DND-41 (cell line): ENCODE results near the gene CTIF.

Experiments used
- ATAC-seq: fragments of 200-7000 bp; cut with Tn5 transposase; 3 replicates; pipeline ENCODE4 v1.9.1; 2021; ENCODE audit warnings: low read depth; ENCODE audit not compliant: insufficient read depth
- DNase-seq: peaks from one replicate; pipeline ENCODE4 v3.0.0-alpha.2; 2020
- H2AFZ ChIP-seq: 2 replicates; pipeline ENCODE4 v1.6.0; 2012; ENCODE audit warnings: low read depth, low read length
- H3K27ac ChIP-seq: 2 replicates; pipeline ENCODE4 v1.5.1; 2012; ENCODE audit warnings: low read length, inconsistent platforms
- H3K27me3 ChIP-seq: fragments of 200-600 bp; sonication (generic); 2 replicates; pipeline ENCODE4 v1.6.0; 2012; ENCODE audit warnings: low read length, mild to moderate bottlenecking, inconsistent platforms; ENCODE audit not compliant: insufficient read depth, poor library complexity
- H3K36me3 ChIP-seq: 2 replicates; pipeline ENCODE4 v1.5.1; 2012; ENCODE audit warnings: low read length, inconsistent platforms; ENCODE audit not compliant: insufficient read depth
- H3K4me1 ChIP-seq: 2 replicates; pipeline ENCODE4 v1.5.1; 2012; ENCODE audit warnings: mild to moderate bottlenecking, low read length; ENCODE audit not compliant: insufficient read depth
- H3K4me2 ChIP-seq: 2 replicates; pipeline ENCODE4 v1.6.0; 2012; ENCODE audit warnings: mild to moderate bottlenecking, moderate library complexity, low read length, inconsistent platforms; ENCODE audit not compliant: insufficient read depth
- H3K4me3 ChIP-seq, 2 experiments: fragments of 200-600 bp in 1 of 2; shearing (Covaris generic) in 1 of 2; 2 replicates each; pipeline ENCODE4 v1.5.1; 2012 to 2016; ENCODE audit warnings: inconsistent platforms in 2 of 2, low read length in 2 of 2, mild to moderate bottlenecking in 2 of 2, low read depth in 1 of 2, moderate library complexity in 1 of 2
- H3K79me2 ChIP-seq: 2 replicates; pipeline ENCODE4 v1.6.0; 2012; ENCODE audit warnings: low read length, inconsistent platforms; ENCODE audit not compliant: insufficient read depth
- H3K9ac ChIP-seq: 2 replicates; pipeline ENCODE4 v1.6.0; 2012; ENCODE audit warnings: low read depth, mild to moderate bottlenecking, inconsistent platforms, low read length, moderate library complexity
- H3K9me3 ChIP-seq: 2 replicates; pipeline ENCODE4 v1.5.1; 2012; ENCODE audit warnings: low read length, moderate library complexity, mild to moderate bottlenecking, inconsistent platforms; ENCODE audit not compliant: insufficient read depth, severe bottlenecking
- H4K20me1 ChIP-seq: 2 replicates; pipeline ENCODE4 v1.6.0; 2012; ENCODE audit warnings: low read length; ENCODE audit not compliant: insufficient read depth
- CTCF ChIP-seq: IDR thresholded peaks from 2 replicates; pipeline ENCODE4 v1.5.1; 2012; ENCODE audit warnings: borderline replicate concordance, low read length, moderate library complexity, mild to moderate bottlenecking; ENCODE audit not compliant: poor library complexity, severe bottlenecking; ENCODE audit errors: extremely low read depth
- EZH2 ChIP-seq: IDR thresholded peaks from 3 replicates; pipeline ENCODE4 v1.6.1; 2012; ENCODE audit warnings: borderline replicate concordance, low read depth, mild to moderate bottlenecking, moderate library complexity, low read length, inconsistent platforms; ENCODE audit not compliant: severe bottlenecking

The CTIF gene

GRCh38 chr18:48637081-48637990, 98.5 kb downstream of the CTIF start:
- H3K9me3 ChIP-seq: no peaks in the 10 kb centered on the region
- no peak for TF ChIP-seq CTCF
- no peak for TF ChIP-seq EZH2
- H3K4me2 ChIP-seq: no peak overlapping the region
- no peak overlapping the region for H3K9ac ChIP-seq
- ATAC-seq (no peak), DNase-seq (no peak)
- H3K4me3 ChIP-seq: no peak overlapping the region
- H3K4me1 ChIP-seq: no peaks in the 10 kb centered on the region
- H3K27ac ChIP-seq: no peak overlapping the region
- H3K27me3 ChIP-seq: no peaks in the 10 kb centered on the region
- H2AFZ ChIP-seq: no peak overlapping the region
- no peaks in the 10 kb centered on the region for H3K36me3 ChIP-seq
- no peaks in the 10 kb centered on the region for H4K20me1 ChIP-seq
- no peaks in the 10 kb centered on the region for H3K79me2 ChIP-seq

DNA sequence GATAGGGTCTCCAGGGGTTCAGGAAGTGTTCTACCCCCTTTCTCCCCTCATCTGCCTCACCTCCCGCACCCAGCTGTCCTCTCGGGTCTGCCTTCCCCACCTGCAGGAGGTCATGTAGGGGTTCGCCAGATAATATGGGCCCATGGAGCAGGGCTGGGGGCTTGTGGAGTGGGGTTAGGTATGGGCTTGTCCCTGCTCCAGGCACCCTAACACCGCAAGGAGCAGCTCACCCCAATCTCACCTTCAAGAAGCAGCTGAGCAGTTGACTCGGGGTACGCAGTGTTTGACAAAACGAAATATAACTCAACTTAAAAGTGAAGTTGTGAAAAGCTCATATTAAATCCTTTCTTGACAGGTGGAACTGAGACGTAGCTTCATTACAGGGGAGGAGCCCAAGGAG, 99.6 kb downstream of the CTIF start:
- Histone ChIP-seq H4K20me1 (no peaks in the 10 kb centered on the region), H3K4me1 (no peaks in the 10 kb centered on the region), H3K9me3 (no peaks in the 10 kb centered on the region), H3K4me2 (no peak overlapping the region), H2AFZ (no peak overlapping the region), H3K79me2 (no peaks in the 10 kb centered on the region), H3K36me3 (no peaks in the 10 kb centered on the region), H3K27me3 (no peaks in the 10 kb centered on the region), H3K9ac (no peak overlapping the region), H3K4me3 (no peak overlapping the region), H3K27ac (no peak overlapping the region)
- ATAC-seq (no peak), DNase-seq (no peak)
- no peak for TF ChIP-seq EZH2
- TF ChIP-seq CTCF: no peak

- H3K4me3 ChIP-seq: no peak overlapping the region
- ATAC-seq (no peak), DNase-seq (no peak)
- H3K4me1 ChIP-seq: no peaks in the 10 kb centered on the region
- no peaks in the 10 kb centered on the region for H3K36me3 ChIP-seq
- no peaks in the 10 kb centered on the region for H3K79me2 ChIP-seq
- no peaks in the 10 kb centered on the region for H3K9me3 ChIP-seq
- no peak overlapping the region for H3K4me2 ChIP-seq
- no peaks in the 10 kb centered on the region for H3K27me3 ChIP-seq
- H3K27ac ChIP-seq: no peak overlapping the region
- no peak overlapping the region for H2AFZ ChIP-seq
- no peak for TF ChIP-seq CTCF
- no peak for TF ChIP-seq EZH2
- H4K20me1 ChIP-seq: no peaks in the 10 kb centered on the region
- H3K9ac ChIP-seq: no peak overlapping the region
Observed at GRCh38 chr18:48638896-48639771, 100.3 kb downstream of the CTIF start.
